Loucy (cell line): ENCODE data around the gene CCDC171.

Experiments
- H2AFZ ChIP-seq: fragments of 200-600 bp; sonication (generic); 2 replicates; pipeline ENCODE4 v1.6.0; 2016; ENCODE audit warnings: antibody characterized with exemption, mild to moderate bottlenecking, low read length, moderate library complexity
- H3F3A ChIP-seq: fragments of 200-600 bp; 2 replicates; pipeline ENCODE4 v1.6.0; 2016; ENCODE audit warnings: antibody characterized with exemption, low read depth, mild to moderate bottlenecking
- H3K27me3 ChIP-seq: fragments of 200-600 bp; sonication (generic); 2 replicates; pipeline ENCODE4 v1.6.1; 2014; ENCODE audit warnings: low read length, mild to moderate bottlenecking; ENCODE audit not compliant: insufficient read depth, poor library complexity, severe bottlenecking
- H3K36me3 ChIP-seq: fragments of 200-600 bp; sonication (generic); 2 replicates; pipeline ENCODE4 v1.6.1; 2016; ENCODE audit warnings: low read length; ENCODE audit not compliant: insufficient read depth
- H3K4me1 ChIP-seq: fragments of 200-600 bp; sonication (generic); 2 replicates; pipeline ENCODE4 v1.5.1; 2014; ENCODE audit warnings: low read length, mild to moderate bottlenecking; ENCODE audit not compliant: insufficient read depth, poor library complexity, severe bottlenecking
- H3K4me2 ChIP-seq: fragments of 200-600 bp; sonication (generic); 2 replicates; pipeline ENCODE4 v1.6.0; 2014; ENCODE audit warnings: antibody characterized with exemption, low read length, low read depth, mild to moderate bottlenecking; ENCODE audit not compliant: poor library complexity, severe bottlenecking
- H3K4me3 ChIP-seq: fragments of 200-600 bp; sonication (generic); 2 replicates; pipeline ENCODE4 v1.5.1; 2014; ENCODE audit warnings: low read length, mild to moderate bottlenecking, mixed read lengths; ENCODE audit not compliant: poor library complexity, severe bottlenecking
- H3K79me2 ChIP-seq: fragments of 200-600 bp; sonication (generic); 2 replicates; pipeline ENCODE4 v1.6.1; 2014; ENCODE audit warnings: low read length; ENCODE audit not compliant: insufficient read depth
- H3K9ac ChIP-seq: fragments of 200-600 bp; sonication (generic); 2 replicates; pipeline ENCODE4 v1.6.0; 2014; ENCODE audit warnings: mild to moderate bottlenecking, low read depth, low read length, moderate library complexity; ENCODE audit not compliant: poor library complexity, severe bottlenecking
- H3K9me2 ChIP-seq: fragments of 200-600 bp; sonication (generic); replicated peaks from 2 replicates; pipeline ENCODE4 v1.6.1; 2016; ENCODE audit warnings: low read depth, low read length, mixed read lengths
- H3K9me3 ChIP-seq: fragments of 200-600 bp; sonication (generic); 2 replicates; pipeline ENCODE4 v1.6.1; 2014; ENCODE audit warnings: mild to moderate bottlenecking, antibody characterized with exemption, low read length, low read depth; ENCODE audit not compliant: insufficient read depth
- H4K20me1 ChIP-seq: fragments of 200-600 bp; sonication (generic); 2 replicates; pipeline ENCODE4 v1.6.0; 2014; ENCODE audit warnings: antibody characterized with exemption, low read length, mild to moderate bottlenecking; ENCODE audit not compliant: insufficient read depth, poor library complexity, severe bottlenecking
- EZH2phosphoT487 ChIP-seq: fragments of 200-600 bp; IDR thresholded peaks from 2 replicates; pipeline ENCODE4 v1.6.1; 2018; ENCODE audit warnings: antibody characterized with exemption, mild to moderate bottlenecking, moderate library complexity, borderline replicate concordance
- TF ChIP-seq, protein P1 (sequence below): fragments of 200-600 bp; sonication (generic); conservative IDR thresholded peaks from 2 replicates; pipeline ENCODE4 v1.5.1; 2014; ENCODE audit warnings: mild to moderate bottlenecking, antibody characterized with exemption, low read length

Gene CCDC171

DNA sequence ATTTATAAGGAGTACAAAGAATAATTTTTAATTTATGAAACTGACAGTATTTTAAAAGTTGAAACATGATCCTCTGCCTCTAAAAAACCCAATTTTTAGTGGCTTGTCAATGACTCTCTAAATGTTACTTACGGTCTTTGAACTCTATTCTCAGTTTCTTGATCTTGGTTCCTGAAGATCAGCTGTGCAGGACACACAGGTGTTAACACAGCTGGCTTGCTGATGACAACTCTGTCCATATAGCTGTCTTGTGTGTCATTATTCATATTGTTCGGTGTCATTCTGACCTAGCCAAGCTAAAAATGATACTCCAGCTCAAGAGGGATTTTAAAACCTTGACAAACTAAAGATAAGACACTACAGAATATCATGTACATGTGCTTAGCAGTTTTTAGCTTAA, 314.5 kb downstream of the CCDC171 start:
- no peaks in the 10 kb centered on the region for H3K36me3 ChIP-seq
- no peaks in the 10 kb centered on the region for H3K4me1 ChIP-seq
- no peaks in the 10 kb centered on the region for H4K20me1 ChIP-seq
- H2AFZ ChIP-seq: no peak overlapping the region
- TF ChIP-seq, protein P1, sequence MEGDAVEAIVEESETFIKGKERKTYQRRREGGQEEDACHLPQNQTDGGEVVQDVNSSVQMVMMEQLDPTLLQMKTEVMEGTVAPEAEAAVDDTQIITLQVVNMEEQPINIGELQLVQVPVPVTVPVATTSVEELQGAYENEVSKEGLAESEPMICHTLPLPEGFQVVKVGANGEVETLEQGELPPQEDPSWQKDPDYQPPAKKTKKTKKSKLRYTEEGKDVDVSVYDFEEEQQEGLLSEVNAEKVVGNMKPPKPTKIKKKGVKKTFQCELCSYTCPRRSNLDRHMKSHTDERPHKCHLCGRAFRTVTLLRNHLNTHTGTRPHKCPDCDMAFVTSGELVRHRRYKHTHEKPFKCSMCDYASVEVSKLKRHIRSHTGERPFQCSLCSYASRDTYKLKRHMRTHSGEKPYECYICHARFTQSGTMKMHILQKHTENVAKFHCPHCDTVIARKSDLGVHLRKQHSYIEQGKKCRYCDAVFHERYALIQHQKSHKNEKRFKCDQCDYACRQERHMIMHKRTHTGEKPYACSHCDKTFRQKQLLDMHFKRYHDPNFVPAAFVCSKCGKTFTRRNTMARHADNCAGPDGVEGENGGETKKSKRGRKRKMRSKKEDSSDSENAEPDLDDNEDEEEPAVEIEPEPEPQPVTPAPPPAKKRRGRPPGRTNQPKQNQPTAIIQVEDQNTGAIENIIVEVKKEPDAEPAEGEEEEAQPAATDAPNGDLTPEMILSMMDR: no peak
- no peak for TF ChIP-seq EZH2phosphoT487
- H3K9ac ChIP-seq: no peak overlapping the region
- H3F3A ChIP-seq: no peaks in the 10 kb centered on the region
- no peaks in the 10 kb centered on the region for H3K79me2 ChIP-seq
- no peaks in the 10 kb centered on the region for H3K9me3 ChIP-seq
- H3K9me2 ChIP-seq: no peaks in the 10 kb centered on the region
- no peak overlapping the region for H3K4me2 ChIP-seq
- H3K4me3 ChIP-seq: no peak overlapping the region
- H3K27me3 ChIP-seq: no peaks in the 10 kb centered on the region

DNA sequence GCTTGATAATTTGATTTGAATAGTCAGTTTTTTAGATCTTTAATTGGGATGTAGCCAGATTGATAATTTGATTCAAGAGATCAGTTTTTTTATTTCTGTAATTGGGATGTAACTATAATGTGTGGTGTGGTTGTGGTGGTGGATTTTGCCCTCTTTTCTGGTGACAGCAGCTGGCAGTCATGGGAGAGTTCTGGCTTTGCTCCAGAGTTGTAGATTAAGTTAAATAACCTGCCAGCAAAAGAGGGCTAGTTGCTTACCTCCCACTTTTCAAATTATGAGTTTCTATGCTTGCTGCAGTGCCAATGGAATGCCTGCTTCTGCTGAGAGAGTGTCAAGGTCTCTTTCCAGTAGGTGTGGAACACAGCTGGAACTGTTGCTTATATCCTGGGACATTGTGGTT, 315.1 kb downstream of the CCDC171 start:
- Histone ChIP-seq H3K9me3 (no peaks in the 10 kb centered on the region), H3K27me3 (no peaks in the 10 kb centered on the region), H3K4me3 (no peak overlapping the region), H3K4me1 (no peaks in the 10 kb centered on the region), H3K9ac (no peak overlapping the region), H3K36me3 (no peaks in the 10 kb centered on the region), H2AFZ (no peak overlapping the region), H3K9me2 (no peaks in the 10 kb centered on the region), H3K79me2 (no peaks in the 10 kb centered on the region), H4K20me1 (no peaks in the 10 kb centered on the region), H3K4me2 (no peak overlapping the region), H3F3A (no peaks in the 10 kb centered on the region)
- TF ChIP-seq EZH2phosphoT487: no peak
- TF ChIP-seq, protein P1: no peak

DNA sequence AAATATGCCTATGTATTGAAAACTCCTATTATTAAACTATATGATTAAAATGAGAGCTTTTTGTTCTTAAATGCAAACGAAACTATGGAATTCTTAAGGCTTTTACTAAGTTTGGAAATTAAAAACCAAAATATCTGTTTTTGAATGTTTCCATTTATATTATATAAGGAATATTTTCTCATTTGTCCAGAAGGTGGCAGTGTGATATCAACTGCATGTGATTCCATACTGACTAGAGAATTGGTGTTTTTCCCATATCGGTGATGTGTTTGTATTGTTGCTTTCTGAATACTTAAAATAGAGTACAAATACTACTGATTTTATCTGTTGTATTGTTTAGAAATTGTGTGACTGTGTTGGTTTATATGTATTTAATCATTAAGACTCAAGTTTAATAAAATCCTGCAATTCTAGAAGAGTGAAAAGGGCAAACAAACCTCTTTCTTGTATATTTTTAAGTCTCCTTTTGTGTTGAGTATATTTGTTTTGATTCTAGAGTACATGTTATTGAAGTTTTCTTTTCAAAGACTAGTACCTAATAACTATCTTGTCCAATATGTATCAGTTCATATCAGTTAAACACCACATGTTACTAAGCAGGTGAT, 320.8 kb downstream of the CCDC171 start:
- H3F3A ChIP-seq: no peaks in the 10 kb centered on the region
- no peaks in the 10 kb centered on the region for H3K79me2 ChIP-seq
- H3K9me2 ChIP-seq: no peaks in the 10 kb centered on the region
- H4K20me1 ChIP-seq: no peaks in the 10 kb centered on the region
- H3K4me1 ChIP-seq: no peaks in the 10 kb centered on the region
- no peak overlapping the region for H2AFZ ChIP-seq
- no peaks in the 10 kb centered on the region for H3K9me3 ChIP-seq
- no peak for TF ChIP-seq EZH2phosphoT487
- TF ChIP-seq, protein P1: peak; percentile 86
- H3K9ac ChIP-seq: no peak overlapping the region
- no peak overlapping the region for H3K4me3 ChIP-seq
- H3K4me2 ChIP-seq: no peak overlapping the region
- H3K27me3 ChIP-seq: no peaks in the 10 kb centered on the region
- no peaks in the 10 kb centered on the region; the same call in 1 of the 2 replicates for H3K36me3 ChIP-seq
